ENCODE measurements around the gene KCNS1.
A peak's percentile ranks its signal among the peaks of the same experiment; 100 is the strongest.

KCNS1 gene

DNA sequence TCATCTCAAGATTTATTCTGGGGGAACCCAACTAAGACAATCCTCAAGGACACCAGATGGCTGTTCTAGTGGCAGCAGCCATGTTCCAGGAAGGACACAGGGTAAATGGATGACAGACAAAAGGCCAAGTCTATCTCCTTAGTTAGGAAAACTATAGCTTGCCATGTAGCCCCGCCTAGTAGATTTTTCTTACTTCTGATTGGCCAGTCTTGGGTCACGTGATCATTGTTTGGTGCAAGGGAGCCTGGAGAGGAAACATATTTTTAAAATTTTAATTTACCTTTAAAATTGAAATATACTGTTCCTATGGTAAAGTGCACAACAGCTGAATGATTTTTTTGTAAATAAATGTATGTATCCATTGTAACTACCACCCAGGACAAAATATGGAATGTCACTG lies 4.4 kb upstream of the KCNS1 start:
- no peak for DNase-seq

DNA sequence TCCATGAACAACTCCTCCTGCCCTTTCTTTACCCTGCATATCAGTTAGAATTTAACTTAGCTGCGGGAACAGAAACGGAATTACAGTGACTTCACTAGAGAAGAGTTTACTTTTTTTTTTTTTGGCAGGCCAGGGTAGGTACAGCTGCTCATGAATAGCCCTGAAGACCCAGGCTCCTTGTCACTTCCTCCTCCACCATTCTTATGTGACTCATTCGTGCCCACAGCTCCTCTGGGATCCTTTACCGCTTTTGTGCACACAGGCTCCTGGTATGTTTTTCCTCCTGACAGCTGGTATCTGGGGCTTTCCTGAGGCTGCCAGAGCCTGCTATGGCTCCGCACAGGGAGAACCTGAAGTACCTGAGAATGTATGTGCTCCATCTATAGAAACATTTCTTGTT lies 3.9 kb upstream of the KCNS1 start:
- DNase-seq: no peak

DNA sequence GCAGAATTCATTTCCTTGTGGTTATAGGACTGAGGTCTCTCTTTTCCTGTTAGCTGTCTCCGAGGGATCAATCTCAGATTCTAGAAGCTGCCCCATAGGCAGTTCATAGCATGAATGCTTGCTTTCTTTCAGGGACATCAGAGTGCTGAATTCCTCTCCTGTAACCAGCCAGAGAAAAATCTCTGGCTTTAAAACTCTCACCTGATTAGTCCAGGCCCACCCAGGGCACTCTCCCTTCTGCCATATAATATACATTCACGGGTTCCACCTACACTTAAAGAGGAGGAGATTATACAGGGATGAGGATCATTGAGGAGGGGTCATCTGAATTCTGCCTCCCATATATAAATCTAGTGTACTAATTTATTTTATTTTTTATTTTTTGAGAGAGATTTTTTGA lies 2.1 kb upstream of the KCNS1 start:
- DNase-seq: no peak

DNA sequence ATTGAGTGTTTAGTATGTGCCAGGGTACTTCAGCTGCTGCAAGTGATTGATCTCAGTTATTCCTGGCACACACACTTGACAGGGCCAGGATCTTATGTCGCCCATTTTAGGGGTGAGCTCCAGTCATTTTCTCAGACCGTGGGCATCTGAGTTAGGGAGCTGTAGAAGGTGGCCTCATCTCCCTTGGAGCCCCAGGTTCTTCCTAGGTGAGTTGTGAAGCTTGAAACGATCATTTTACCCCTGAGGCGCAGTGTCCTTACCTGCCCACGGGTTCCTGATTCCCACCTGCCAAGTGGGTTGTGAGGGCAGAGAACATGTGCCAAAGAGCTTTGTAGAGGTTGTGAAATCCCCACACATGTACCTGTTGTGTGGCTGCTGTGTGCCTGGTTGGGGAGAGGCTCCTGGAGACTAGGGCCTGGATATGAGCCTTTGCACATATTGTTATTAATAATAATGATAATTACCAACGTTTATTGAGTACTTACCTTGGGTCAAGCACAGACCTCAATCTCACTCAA lies 465 bp upstream of the KCNS1 start:
- no peak for DNase-seq

GRCh38 chr20:45098103-45098773 lies 2.7 kb downstream of the KCNS1 start:
- DNase-seq: no peak

- no peak for DNase-seq
These were observed 3.3 kb downstream of the KCNS1 start for GRCh38 chr20:45097485-45098102.

DNA sequence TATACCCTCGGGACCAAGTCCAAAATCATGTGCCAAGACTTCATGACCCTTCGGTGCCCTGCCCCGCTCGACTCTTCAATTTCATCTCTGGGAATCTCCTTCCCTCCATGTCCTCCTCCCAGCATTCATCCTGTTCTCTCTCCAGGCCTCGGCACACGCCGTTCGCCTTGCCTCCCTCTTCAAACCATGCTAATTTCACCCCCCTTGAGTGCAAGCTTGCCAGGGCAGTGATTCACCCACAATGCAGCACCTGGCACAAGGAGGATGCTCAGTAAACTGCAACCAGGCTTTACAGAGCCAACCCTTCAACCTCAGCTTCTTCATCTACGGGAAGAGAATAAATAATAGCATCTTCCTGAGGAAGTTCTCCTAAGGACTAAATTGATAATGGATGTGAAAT lies 4.1 kb downstream of the KCNS1 start:
- DNase-seq: no peak

- peak; percentile 50 for DNase-seq
These were observed 5.1 kb downstream of the KCNS1 start for GRCh38 chr20:45095805-45096238.

GRCh38 chr20:45094864-45095574 lies 5.9 kb downstream of the KCNS1 start:
- no peak for DNase-seq

GRCh38 chr20:45094201-45094600 lies 6.7 kb downstream of the KCNS1 start:
- no peak for DNase-seq

- DNase-seq: no peak
These were observed 8.0 kb downstream of the KCNS1 start for GRCh38 chr20:45092898-45093297.

DNA sequence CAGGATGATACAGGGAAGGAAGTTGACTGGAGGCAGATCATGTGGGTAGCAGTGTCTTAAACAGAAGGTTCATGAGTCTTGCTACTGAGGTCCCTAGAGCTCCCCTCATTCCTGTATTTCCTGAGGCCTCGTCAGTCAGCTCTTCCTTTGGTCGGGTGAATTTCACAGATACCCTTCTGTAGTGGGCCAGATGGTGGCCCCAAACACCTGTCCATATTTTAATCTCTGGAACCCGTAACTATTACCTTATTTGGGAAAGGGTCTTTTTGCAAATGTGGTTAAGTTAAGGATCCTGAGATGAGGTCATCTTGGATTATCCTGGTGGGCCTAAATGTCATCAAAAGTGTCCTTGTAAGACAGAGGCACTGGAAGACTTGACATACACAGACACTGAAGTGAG lies 9.6 kb downstream of the KCNS1 start:
- no peak for DNase-seq

DNA sequence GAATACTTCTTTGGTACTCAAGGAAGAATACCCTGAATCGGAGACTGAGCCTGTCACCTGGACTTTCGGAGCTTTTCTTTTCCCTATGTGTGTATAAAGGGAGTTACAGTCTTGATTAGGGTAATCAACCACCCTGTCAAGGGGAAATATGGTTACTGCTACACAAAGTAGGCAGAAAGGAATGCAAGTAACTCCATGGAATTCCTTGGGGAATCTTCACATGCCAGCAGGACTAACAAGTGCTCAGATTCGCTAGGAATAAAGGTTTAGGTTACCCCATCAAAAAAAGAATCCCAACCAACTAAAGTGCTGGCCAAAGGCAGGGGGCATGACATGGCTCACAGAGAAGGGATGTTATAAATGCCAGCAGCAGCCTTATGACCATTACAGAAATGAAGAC lies 10.4 kb downstream of the KCNS1 start:
- DNase-seq: no peak

DNA sequence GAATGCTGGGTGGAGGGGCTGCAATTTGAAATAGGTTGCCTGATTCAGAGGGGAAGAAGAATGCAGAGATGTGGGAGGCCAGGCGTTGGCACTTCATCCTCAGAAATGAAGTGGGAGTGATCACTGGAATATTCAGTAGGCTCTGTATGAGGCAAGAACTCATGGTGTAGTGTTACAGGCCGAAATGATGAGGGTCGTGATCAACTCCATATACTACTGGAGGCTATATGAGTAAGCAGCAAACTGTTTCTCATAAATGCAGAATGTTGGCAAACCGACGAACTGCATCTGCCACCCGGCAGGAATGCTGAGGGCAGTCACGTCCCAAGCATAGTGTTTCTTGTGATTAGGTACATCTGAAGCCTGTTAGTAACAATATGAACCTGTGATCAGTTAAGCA lies 12.7 kb downstream of the KCNS1 start:
- no peak for DNase-seq

- DNase-seq: no peak
These were observed 13.1 kb downstream of the KCNS1 start for GRCh38 chr20:45087814-45088213.

GRCh38 chr20:45087097-45087790 lies 13.7 kb downstream of the KCNS1 start:
- no peak for DNase-seq

- DNase-seq: no peak
These were observed 15.1 kb downstream of the KCNS1 start for GRCh38 chr20:45085867-45086266.

- DNase-seq: no peak
These were observed 15.6 kb downstream of the KCNS1 start for GRCh38 chr20:45085289-45085688.

DNA sequence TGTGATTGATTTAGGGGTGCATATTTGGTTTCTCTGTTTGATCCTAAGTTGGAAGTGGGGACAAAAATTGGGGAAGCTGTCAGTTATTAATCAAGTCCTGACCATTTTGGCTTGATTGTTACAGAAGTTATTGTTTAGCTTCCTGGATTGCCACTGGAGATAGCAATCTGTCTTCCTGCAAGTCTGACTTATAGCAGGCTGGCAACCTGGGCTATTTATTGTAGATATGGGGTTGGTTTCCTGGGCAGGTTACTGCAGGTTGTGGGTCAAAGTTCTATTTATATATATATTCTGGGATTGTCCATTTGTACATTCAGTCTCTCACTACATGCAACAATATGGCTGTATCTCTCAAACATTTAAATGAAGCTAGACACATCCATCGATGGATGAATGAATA lies 17.8 kb downstream of the KCNS1 start:
- DNase-seq: no peak

GRCh38 chr20:45082468-45082867 lies 18.5 kb downstream of the KCNS1 start:
- DNase-seq: no peak

GRCh38 chr20:45080867-45081624 lies 19.9 kb downstream of the KCNS1 start:
- DNase-seq: no peak

- DNase-seq: no peak
These were observed 23.4 kb downstream of the KCNS1 start for GRCh38 chr20:45077559-45077958.

GRCh38 chr20:45073221-45073620 lies 27.7 kb downstream of the KCNS1 start:
- no peak for DNase-seq

Data from activated T-cell treated with anti-CD3 and anti-CD28 coated beads for 4 hours (primary cell).